Fibroblast of lung (primary cell): ENCODE results near the gene KIRREL3.

ENCODE experiments used
- EZH2 ChIP-seq: IDR thresholded peaks from 2 replicates; pipeline ENCODE4 v1.5.1; 2012; ENCODE audit warnings: low read length, control low read depth, mild to moderate bottlenecking; ENCODE audit errors: missing control alignments
- TF ChIP-seq, protein P1 (sequence below), 2 donors: IDR thresholded peaks in 1 of 2; conservative IDR thresholded peaks in 1 of 2; 1 replicate in 1 of 2; 2 replicates in 1 of 2; pipeline ENCODE4 v1.5.1; 2011 to 2012; ENCODE audit warnings: low read length in 2 of 2, control low read depth in 1 of 2, inconsistent platforms in 1 of 2, low read depth in 1 of 2, mild to moderate bottlenecking in 1 of 2

DNA sequence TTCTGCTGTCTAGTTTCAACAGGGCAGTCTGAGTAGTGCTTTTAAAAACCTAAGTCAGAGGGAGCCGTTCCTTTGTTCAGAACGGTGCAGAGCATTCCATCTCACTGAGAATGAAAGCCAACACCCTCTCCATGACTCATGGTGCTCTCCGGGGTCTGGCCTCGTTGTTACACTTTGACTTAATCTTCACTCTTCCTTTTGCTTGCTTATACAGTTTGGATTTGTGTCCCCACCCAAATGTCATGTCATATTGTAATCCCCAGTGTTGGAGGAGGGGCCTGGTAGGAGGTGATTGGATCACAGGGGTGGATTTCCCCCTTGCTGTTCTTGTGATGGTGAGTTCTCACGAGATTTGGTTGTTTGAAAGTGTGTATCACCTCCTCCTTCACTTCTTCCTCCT, 352.8 kb downstream of the KIRREL3 start:
- no peak for TF ChIP-seq EZH2
- TF ChIP-seq, protein P1, sequence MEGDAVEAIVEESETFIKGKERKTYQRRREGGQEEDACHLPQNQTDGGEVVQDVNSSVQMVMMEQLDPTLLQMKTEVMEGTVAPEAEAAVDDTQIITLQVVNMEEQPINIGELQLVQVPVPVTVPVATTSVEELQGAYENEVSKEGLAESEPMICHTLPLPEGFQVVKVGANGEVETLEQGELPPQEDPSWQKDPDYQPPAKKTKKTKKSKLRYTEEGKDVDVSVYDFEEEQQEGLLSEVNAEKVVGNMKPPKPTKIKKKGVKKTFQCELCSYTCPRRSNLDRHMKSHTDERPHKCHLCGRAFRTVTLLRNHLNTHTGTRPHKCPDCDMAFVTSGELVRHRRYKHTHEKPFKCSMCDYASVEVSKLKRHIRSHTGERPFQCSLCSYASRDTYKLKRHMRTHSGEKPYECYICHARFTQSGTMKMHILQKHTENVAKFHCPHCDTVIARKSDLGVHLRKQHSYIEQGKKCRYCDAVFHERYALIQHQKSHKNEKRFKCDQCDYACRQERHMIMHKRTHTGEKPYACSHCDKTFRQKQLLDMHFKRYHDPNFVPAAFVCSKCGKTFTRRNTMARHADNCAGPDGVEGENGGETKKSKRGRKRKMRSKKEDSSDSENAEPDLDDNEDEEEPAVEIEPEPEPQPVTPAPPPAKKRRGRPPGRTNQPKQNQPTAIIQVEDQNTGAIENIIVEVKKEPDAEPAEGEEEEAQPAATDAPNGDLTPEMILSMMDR (conservative IDR thresholded peaks at IDR 0.05 in 1 of 2, IDR thresholded peaks at IDR 0.05 in 1 of 2; ENCODE audit: low read depth in 1 of 2, low read length in 2 of 2): no peak
